ENCODE results near the gene PRTG.
"Not testable (repeated sequence)": the region's sequence is repeated elsewhere in the genome, so short reads cannot be mapped to it uniquely, and the experiment has no call there.

Gene PRTG

GRCh38 chr15:55741833-55742497, 987 bp downstream of the PRTG start:
- no peak for DNase-seq

GRCh38 chr15:55740981-55741832, 1.7 kb downstream of the PRTG start:
- no peak for DNase-seq

DNA sequence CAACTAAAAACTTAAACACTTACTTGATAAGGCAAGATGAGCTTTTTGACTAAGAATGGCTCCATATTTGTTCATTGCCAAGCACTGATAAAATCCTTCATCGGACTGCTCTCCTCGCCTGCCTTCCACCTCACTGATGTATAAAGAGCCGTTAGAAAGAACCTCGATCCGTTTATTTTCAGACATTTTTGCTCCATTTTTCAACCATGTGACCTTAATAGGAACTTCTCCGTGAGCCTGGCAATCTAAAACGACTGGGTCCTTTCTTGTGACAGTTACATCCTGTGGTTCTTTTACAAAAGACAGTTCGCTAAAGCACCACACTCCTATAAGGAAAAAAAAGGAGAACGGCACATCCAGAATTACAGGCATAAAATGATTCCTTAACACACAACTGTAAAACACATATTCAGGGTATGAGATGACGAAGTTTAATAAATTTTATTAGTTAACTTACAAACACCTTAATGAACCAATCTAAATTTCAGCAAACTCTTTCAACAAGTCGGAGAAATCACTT, 2.5 kb downstream of the PRTG start:
- no peak for DNase-seq

DNA sequence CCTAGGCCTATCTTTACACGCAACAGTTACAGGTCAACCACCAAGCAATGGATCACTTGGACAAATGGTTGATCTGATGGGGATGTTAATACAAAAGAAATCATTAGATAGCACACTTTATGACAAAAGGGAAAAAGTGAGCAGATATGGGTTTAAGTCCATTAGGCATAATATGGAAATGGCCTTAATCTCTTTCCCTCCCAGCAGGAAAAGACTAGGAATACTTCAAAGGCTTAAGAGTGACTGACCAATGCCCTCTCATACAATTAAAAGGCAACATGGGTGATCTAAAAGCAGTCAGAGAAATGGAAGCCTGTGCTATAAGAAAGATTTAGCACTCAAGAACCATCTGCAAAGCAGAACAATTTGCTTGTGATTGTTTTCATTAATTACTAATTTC, 3.3 kb downstream of the PRTG start:
- DNase-seq: no peak

GRCh38 chr15:55738715-55739114, 4.2 kb downstream of the PRTG start:
- DNase-seq: no peak

DNA sequence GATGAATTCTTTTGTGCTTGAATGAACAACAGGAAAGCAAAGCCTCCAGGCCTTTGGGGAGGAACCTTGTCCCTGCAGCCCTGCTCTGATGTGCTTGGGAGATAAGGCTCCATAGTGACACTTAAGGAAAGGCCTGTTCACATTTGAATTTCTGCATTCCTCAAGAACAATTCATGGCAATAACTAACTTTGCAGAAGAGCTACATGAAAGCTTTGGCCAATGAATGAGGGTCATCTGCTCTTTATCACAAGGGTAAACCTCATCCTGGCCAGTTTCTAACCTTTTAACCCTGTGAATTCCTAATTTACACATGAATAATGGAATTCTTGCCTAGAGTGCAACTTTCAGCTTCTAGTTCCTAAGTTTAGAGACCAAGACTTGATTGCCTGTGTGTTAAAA, 5.6 kb downstream of the PRTG start:
- DNase-seq: no peak

DNA sequence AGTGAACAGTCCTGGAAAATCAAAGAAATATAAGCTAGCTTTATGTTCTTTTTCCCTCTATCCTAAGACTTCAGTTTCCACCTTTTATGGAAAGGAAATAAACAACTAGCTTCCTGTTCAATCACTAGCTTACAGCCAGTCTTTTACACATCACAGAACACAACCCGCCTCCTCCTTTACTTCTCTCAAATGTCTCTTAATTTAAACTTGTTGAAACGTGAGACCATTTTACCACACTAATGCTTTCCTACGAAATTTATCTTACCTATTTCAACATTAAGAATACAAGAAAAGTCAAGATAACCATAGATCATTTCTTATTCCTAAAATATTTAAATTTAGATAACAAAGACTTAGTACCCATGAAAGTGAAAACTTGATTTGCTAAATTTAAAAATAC, 6.2 kb downstream of the PRTG start:
- no peak for DNase-seq

GRCh38 chr15:55734641-55735040, 8.3 kb downstream of the PRTG start:
- no peak for DNase-seq

GRCh38 chr15:55733461-55733860, 9.5 kb downstream of the PRTG start:
- not testable (repeated sequence) for DNase-seq

DNA sequence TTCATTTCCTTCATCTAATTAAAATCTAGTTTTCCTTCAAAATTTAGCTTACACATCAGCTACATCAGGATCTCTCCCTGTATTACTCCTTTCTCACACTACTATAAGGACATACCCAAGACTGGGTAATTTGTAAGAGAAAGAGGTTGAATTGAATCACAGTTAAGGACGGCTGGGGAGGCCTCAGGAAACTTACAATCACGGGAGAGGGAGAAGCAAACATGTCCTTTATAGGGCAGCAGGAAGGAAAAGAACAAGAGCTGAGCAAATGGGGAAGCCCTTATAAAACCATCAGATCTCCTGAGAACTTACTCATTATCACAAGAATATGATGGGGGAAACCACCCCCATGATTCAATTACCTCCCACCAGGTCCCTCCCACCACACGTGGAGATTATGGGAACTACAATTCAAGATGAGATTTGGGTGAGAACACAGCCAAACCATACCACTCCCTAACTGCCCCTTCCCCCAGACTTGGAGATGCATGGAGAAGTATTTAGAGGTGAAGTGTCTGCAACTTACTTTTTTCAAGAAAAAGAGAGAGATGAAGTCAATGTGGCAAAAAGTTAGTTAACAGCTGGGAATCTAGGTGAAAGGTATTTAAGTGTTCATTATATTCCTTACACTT, 21.3 kb downstream of the PRTG start:
- no peak for DNase-seq

DNA sequence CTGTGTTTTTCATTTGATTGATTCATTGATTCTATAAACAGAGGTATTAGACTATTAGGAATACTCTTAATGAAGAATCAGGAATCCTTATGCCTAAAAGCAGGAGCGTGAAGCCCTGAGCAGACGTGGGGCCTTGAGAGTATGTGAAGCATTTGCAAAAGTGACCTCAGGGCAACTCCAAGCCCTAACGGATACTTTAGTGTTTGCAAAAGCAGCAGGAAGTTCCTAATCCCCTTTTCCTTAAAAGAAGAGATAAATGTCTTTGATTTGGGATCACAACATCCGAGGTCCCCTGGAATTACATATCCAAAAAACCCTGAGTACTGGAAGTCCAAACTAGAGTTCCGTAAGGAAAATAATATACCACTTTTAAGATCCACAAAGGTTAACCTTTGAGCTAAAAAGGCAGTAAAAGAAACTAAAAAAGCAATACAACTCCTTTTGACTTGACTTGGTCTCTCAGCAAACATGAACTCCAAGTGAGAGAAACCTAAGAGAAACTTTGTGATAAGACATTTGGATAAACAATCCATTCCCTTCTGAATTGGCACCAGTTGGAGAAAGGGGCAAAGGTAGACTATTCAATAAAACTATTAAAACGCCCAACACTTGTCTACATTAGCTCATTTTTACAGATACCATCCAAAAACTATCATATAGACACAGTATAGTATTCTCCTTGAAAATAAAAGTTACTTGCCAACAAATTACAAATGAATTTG, 27.4 kb downstream of the PRTG start:
- DNase-seq: no peak

DNA sequence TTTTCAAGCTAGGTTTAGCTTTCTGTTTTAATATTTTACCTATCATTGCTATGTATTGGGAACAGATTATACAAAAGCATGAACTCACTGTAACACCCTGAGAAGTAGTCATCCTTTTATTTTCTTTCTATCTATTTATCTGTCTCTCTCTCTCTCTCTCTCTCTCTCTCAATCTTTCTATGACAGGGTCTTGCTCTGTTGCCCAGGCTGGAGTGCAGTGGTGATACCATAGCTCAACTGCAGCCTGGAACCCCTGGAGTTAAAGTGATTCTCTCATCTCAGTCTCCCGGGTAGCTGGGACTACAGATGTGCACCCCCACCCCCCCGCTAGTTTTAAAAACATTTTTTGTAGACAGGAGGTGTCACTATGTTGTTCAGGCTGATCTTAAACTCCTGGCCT, 28.9 kb downstream of the PRTG start:
- DNase-seq: no peak

- no peak for DNase-seq
Observed at GRCh38 chr15:55712363-55712762, 30.6 kb downstream of the PRTG start.

GRCh38 chr15:55710286-55710685, 32.7 kb downstream of the PRTG start:
- DNase-seq: no peak

DNA sequence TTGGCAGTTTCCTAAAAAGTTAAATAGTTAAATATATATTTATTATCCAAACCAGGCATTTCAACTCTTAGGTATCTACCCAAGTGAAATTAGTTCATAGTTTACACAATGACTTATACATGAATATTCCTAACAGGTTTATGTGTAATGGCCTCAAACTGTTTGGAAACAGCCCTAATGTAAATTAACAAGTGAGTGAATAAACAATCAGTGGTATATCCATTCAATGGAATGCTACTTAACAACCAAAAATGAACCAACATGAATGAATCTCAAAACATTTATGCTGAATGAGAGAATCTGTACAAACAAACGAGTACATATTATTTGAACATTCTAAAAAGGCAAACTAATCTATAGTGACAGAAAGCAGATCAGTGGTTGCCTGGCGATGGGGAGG, 33.5 kb downstream of the PRTG start:
- DNase-seq: no peak

DNA sequence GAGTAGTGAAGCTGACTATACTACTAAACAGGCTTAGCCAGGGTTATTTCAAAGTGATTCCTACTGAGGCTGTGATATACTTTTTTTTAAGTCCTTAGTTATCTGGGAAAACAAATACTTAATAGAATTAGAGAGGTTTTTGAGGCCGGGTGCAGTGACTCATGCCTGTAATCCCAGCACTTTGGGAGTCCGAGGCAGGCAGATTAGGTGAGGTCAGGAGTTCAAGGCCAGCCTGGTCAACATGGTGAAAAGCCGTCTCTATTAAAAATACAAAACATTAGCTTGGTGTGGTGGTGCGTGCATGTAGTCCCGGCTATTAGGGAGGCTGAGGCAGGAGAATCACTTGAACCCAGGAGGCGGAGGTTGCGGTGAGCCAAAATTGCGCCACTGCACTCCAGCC, 34.2 kb downstream of the PRTG start:
- DNase-seq: no peak

- DNase-seq: no peak
Observed at GRCh38 chr15:55707951-55708350, 35.0 kb downstream of the PRTG start.

DNA sequence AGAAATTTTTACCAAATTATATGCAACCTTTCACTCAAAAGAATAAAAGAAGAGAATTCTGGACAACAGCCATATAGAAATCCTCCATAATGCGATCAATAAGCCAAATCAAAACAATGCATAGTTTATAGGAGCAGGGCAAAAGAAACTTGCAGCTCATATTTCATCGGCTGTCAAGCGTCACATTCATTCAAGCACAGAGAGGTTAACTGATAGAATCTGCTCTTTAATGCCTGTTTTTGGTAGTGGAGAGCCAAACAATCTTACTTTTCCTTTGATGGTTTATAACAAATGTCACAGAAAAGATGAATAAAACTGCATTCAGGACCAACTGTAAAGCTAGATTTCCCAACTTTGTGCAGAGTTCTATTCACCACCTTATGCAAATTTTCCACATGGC, 35.4 kb downstream of the PRTG start:
- no peak for DNase-seq

- no peak for DNase-seq
Observed at GRCh38 chr15:55703873-55704301, 39.1 kb downstream of the PRTG start.

GRCh38 chr15:55700876-55701275, 42.1 kb downstream of the PRTG start:
- DNase-seq: no peak

GRCh38 chr15:55698653-55699052, 44.3 kb downstream of the PRTG start:
- DNase-seq: no peak

DNA sequence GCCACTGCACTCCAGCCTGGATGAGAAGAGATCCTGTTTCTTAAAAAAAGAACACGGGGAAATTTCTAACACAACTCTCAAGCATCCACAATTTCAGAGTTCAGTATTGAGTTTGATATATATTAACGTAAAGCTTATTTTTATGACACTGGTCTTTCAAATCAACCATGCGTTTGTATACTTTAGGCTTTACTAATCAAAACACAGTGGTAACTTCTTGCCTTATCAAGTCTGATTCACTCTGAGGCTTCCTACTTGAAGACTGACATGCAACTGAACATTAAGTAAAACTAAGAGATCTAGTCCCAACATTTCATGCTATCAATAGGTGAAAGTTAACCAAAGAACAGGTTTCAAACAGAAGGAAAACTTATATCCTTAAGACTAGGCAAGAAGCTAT, 46.7 kb downstream of the PRTG start:
- DNase-seq: no peak

GRCh38 chr15:55695432-55695831, 47.5 kb downstream of the PRTG start:
- DNase-seq: no peak
